PC-9 (cell line): Measurements from ENCODE around the gene RNF19B. TPM values are rescaled to one million over a fixed set of nuclear protein-coding genes. Genes with fewer than 3 reads are reported as not detected.

Experiments used
- BruUV-seq: library from RNA; stranded (reverse); fragments of 400-500 nt; replicated peaks from 2 replicates; lab custom pipeline; 2021; lab: Mats Ljungman, UMichigan
- CTCF ChIA-PET: fragments of 300-600 bp; sonication (Branson Sonifier 250); formaldehyde crosslinking; loops from one replicate; lab custom pipeline; 2022; ENCODE audit warnings: antibody characterized with exemption; lab: Charles Lee
- POLR2A ChIA-PET: fragments of 300-600 bp; sonication (Branson Sonifier 250); formaldehyde crosslinking; loops from one replicate; lab custom pipeline; 2022; ENCODE audit warnings: antibody characterized with exemption; ENCODE audit not compliant: unreplicated experiment; lab: Charles Lee
- DNase-seq, 2 experiments: peaks; one replicate each; pipeline versions ENCODE4 v3.0.0 to v3.0.0-alpha.2; 2015 to 2022; ENCODE audit warnings: mixed read lengths in 1 of 2
- H2AFZ ChIP-seq: fragments of 200-600 bp; sonication (generic); 2 replicates; pipeline ENCODE4 v1.8.1; 2017; ENCODE audit warnings: antibody characterized with exemption
- H3F3A ChIP-seq: fragments of 200-600 bp; sonication (generic); 2 replicates; pipeline ENCODE4 v1.8.1; 2017; ENCODE audit warnings: antibody characterized with exemption, mild to moderate bottlenecking, low read depth; ENCODE audit not compliant: insufficient read depth
- H3K27ac ChIP-seq: fragments of 200-600 bp; sonication (generic); 2 replicates; pipeline ENCODE4 v1.6.1; 2016; ENCODE audit warnings: mixed run types
- H3K27me3 ChIP-seq: fragments of 200-600 bp; sonication (generic); 2 replicates; pipeline ENCODE4 v1.6.1; 2016; ENCODE audit warnings: low read depth, mixed run types; ENCODE audit not compliant: insufficient read depth
- H3K36me3 ChIP-seq: fragments of 200-600 bp; sonication (generic); 2 replicates; pipeline ENCODE4 v1.6.1; 2016; ENCODE audit warnings: low read depth, mixed run types
- H3K4me1 ChIP-seq: fragments of 200-600 bp; sonication (generic); replicated peaks from 2 replicates; pipeline ENCODE4 v1.6.1; 2016; ENCODE audit warnings: mixed run types; ENCODE audit not compliant: insufficient read depth
- H3K4me2 ChIP-seq: fragments of 200-600 bp; sonication (generic); 2 replicates; pipeline ENCODE4 v1.6.1; 2017; ENCODE audit warnings: mixed run types
- H3K4me3 ChIP-seq: fragments of 200-600 bp; sonication (generic); 2 replicates; pipeline ENCODE4 v1.6.1; 2016; ENCODE audit warnings: mixed run types
- H3K79me2 ChIP-seq: fragments of 200-600 bp; sonication (generic); 2 replicates; pipeline ENCODE4 v1.6.1; 2017; ENCODE audit warnings: low read depth, mixed run types
- H3K9me2 ChIP-seq: fragments of 200-600 bp; sonication (generic); 2 replicates; pipeline ENCODE4 v1.8.1; 2017; ENCODE audit warnings: mild to moderate bottlenecking; ENCODE audit not compliant: insufficient read depth
- H3K9me3 ChIP-seq: fragments of 200-600 bp; sonication (generic); 2 replicates; pipeline ENCODE4 v1.8.1; 2016; ENCODE audit warnings: low read depth; ENCODE audit not compliant: insufficient read depth
- H4K20me1 ChIP-seq: fragments of 200-600 bp; sonication (generic); 2 replicates; pipeline ENCODE4 v1.8.1; 2017; ENCODE audit not compliant: insufficient read depth
- EZH2 ChIP-seq: fragments of 200-600 bp; sonication (generic); IDR thresholded peaks from 2 replicates; pipeline ENCODE4 v1.8.0; 2017; ENCODE audit warnings: antibody characterized with exemption, low read depth
- intact Hi-C: fragments of 100-400 bp; cut with micrococcal nuclease; formaldehyde crosslinking; loops from one replicate; pipeline ENCODE4 v1.10.0; 2022; ENCODE audit not compliant: unreplicated experiment
- total RNA-seq: library from RNA; stranded (reverse); gene quantifications from 2 replicates; pipeline ENCODE4 v1.2.3, GENCODE V29; 2021
- TF ChIP-seq, protein P1 (sequence below): fragments of 200-600 bp; sonication (generic); conservative IDR thresholded peaks from 2 replicates; pipeline ENCODE4 v1.6.1; 2017; ENCODE audit warnings: mixed run types, antibody characterized with exemption, mild to moderate bottlenecking, moderate library complexity

RNF19B gene
- total RNA-seq, 1 experiment from 2014 or later = 25.4 TPM

- DNase-seq = no peak
- no TSS peak for BruUV-seq
- intact Hi-C loops = no loop called here
- peaks cover 3% of the 10 kb centered on the region; the same call in 1 of the 2 replicates for H3F3A ChIP-seq
- H3K9me2 ChIP-seq = no peaks in the 10 kb centered on the region
- H3K4me3 ChIP-seq = no peak overlapping the region
- H3K4me2 ChIP-seq = no peak overlapping the region
- no peak overlapping the region for H3K27ac ChIP-seq
- no peak overlapping the region for H2AFZ ChIP-seq
- TF ChIP-seq EZH2 = no peak
- TF ChIP-seq, protein P1, sequence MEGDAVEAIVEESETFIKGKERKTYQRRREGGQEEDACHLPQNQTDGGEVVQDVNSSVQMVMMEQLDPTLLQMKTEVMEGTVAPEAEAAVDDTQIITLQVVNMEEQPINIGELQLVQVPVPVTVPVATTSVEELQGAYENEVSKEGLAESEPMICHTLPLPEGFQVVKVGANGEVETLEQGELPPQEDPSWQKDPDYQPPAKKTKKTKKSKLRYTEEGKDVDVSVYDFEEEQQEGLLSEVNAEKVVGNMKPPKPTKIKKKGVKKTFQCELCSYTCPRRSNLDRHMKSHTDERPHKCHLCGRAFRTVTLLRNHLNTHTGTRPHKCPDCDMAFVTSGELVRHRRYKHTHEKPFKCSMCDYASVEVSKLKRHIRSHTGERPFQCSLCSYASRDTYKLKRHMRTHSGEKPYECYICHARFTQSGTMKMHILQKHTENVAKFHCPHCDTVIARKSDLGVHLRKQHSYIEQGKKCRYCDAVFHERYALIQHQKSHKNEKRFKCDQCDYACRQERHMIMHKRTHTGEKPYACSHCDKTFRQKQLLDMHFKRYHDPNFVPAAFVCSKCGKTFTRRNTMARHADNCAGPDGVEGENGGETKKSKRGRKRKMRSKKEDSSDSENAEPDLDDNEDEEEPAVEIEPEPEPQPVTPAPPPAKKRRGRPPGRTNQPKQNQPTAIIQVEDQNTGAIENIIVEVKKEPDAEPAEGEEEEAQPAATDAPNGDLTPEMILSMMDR = no peak
- ChIA-PET CTCF (no interaction called here), POLR2A (no interaction called here)
- H3K36me3 ChIP-seq = no peaks in the 10 kb centered on the region
- no peaks in the 10 kb centered on the region for H4K20me1 ChIP-seq
- no peaks in the 10 kb centered on the region for H3K27me3 ChIP-seq
- no peaks in the 10 kb centered on the region for H3K79me2 ChIP-seq
- no peaks in the 10 kb centered on the region for H3K4me1 ChIP-seq
- H3K9me3 ChIP-seq = no peaks in the 10 kb centered on the region
Observed at GRCh38 chr1:32915766-32916706, 48.6 kb downstream of the RNF19B start.

- H2AFZ ChIP-seq = no peak overlapping the region
- H4K20me1 ChIP-seq = no peaks in the 10 kb centered on the region
- H3F3A ChIP-seq = 0 out of 2 replicates have a peak, but pooled peaks cover under 1% of the 10 kb centered on the region
- H3K9me2 ChIP-seq = no peaks in the 10 kb centered on the region
- H3K4me1 ChIP-seq = no peaks in the 10 kb centered on the region
- H3K4me3 ChIP-seq = no peak overlapping the region
- no peak overlapping the region for H3K27ac ChIP-seq
- no peak for TF ChIP-seq EZH2
- TF ChIP-seq, protein P1 = no peak
- no peaks in the 10 kb centered on the region for H3K36me3 ChIP-seq
- H3K27me3 ChIP-seq = no peaks in the 10 kb centered on the region
- intact Hi-C loops = no loop called here
- ChIA-PET CTCF (no interaction called here), POLR2A (no interaction called here)
- H3K79me2 ChIP-seq = no peaks in the 10 kb centered on the region
- H3K9me3 ChIP-seq = no peaks in the 10 kb centered on the region
- no TSS peak for BruUV-seq
- H3K4me2 ChIP-seq = no peak overlapping the region
- DNase-seq = no peak
Observed at GRCh38 chr1:32910319-32910718, 54.3 kb downstream of the RNF19B start.

DNA sequence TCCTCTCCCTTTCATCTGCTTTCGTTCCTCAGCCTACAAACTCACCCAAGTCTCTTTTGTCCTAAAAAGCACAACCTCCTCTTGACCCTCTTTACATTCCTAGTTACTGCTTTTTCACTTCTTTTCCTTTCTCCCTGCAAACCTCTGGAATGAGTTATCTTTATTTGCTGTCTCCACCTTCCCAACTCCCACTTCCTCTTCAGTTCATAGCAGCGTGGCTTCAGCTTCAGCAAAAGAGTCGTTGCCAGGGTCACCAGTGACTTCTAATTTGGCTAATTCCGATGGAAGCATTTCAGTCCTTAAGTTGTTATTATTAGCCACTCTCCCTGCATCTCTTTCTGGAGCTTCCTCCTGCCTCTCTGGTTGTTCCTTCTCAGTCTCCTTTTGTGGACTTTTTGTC is 57.2 kb downstream of the RNF19B start:
- H3K36me3 ChIP-seq = no peaks in the 10 kb centered on the region
- H3K27ac ChIP-seq = no peak overlapping the region
- CTCF ChIA-PET = interaction anchor here (0.7 kb wide), 1 partner anchor 16 kb away, joined by 3 read pairs; no protein-coding TSS in a partner anchor
- TF ChIP-seq EZH2 = no peak
- TF ChIP-seq, protein P1 = no peak
- H2AFZ ChIP-seq = no peak overlapping the region
- no peak overlapping the region for H3K4me2 ChIP-seq
- no peak for DNase-seq
- H3K9me2 ChIP-seq = no peaks in the 10 kb centered on the region
- no peak overlapping the region for H3K4me3 ChIP-seq
- H3K9me3 ChIP-seq = no peaks in the 10 kb centered on the region
- H4K20me1 ChIP-seq = no peaks in the 10 kb centered on the region
- POLR2A ChIA-PET = no interaction called here
- H3F3A ChIP-seq = peaks cover 14% of the 10 kb centered on the region; the same call in 1 of the 2 replicates
- no peaks in the 10 kb centered on the region for H3K79me2 ChIP-seq
- intact Hi-C loops = no loop called here
- H3K4me1 ChIP-seq = no peaks in the 10 kb centered on the region
- no TSS peak for BruUV-seq
- H3K27me3 ChIP-seq = no peaks in the 10 kb centered on the region
